Ishikawa (cell line): ENCODE data around the gene PSD2.

Experiments used
- CREB1 ChIP-seq: IDR thresholded peaks from 2 replicates; pipeline ENCODE4 v1.6.1; 2012; ENCODE audit warnings: low read depth
- MAX ChIP-seq: IDR thresholded peaks from 2 replicates; pipeline ENCODE4 v1.6.1; 2012

GRCh38 chr5:139882316-139882715, 86.7 kb downstream of the PSD2 start:
- no peak for TF ChIP-seq MAX
- no peak for TF ChIP-seq CREB1
